Measurements from ENCODE around the gene VASP.

DNA sequence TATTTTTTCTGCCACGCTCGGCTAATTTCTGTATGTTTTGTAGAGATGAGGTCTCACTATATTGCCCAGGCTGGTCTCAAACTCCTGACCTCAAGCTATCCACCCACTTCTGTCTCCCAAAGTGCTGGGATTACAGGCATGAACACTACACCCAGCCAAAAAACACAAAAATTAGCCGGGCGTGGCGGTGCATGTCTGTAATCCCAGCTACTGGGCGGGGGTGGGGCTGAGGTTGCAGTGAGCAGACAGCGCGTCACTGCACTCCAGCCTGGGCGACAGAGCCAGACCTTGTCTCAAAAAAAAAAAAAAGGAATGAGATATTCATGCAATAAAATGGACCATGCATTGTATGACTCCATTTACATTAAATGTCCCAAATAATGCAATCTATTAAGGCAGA, 32.2 kb downstream of the VASP start:
- TF ChIP-seq, protein P1, sequence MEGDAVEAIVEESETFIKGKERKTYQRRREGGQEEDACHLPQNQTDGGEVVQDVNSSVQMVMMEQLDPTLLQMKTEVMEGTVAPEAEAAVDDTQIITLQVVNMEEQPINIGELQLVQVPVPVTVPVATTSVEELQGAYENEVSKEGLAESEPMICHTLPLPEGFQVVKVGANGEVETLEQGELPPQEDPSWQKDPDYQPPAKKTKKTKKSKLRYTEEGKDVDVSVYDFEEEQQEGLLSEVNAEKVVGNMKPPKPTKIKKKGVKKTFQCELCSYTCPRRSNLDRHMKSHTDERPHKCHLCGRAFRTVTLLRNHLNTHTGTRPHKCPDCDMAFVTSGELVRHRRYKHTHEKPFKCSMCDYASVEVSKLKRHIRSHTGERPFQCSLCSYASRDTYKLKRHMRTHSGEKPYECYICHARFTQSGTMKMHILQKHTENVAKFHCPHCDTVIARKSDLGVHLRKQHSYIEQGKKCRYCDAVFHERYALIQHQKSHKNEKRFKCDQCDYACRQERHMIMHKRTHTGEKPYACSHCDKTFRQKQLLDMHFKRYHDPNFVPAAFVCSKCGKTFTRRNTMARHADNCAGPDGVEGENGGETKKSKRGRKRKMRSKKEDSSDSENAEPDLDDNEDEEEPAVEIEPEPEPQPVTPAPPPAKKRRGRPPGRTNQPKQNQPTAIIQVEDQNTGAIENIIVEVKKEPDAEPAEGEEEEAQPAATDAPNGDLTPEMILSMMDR (IDR thresholded peaks at IDR 0.05 in 2 of 3, conservative IDR thresholded peaks at IDR 0.05 in 1 of 3; ENCODE audit: borderline replicate concordance in 1 of 3, insufficient read depth in 1 of 3, low read depth in 2 of 3, low read length in 2 of 3) = no peak
- TF ChIP-seq EZH2 (IDR thresholded peaks at IDR 0.05) (no peak), SP1 (IDR thresholded peaks at IDR 0.05; ENCODE audit: low read depth) (no peak), CEBPB (IDR thresholded peaks at IDR 0.05; ENCODE audit: low read depth) (no peak)
